Caki2 (cell line): Measurements from ENCODE around the gene KCNK15. TPM values are rescaled to one million over a fixed set of nuclear protein-coding genes. Genes with fewer than 3 reads are reported as not detected.

Experiments
- DNase-seq: peaks from one replicate; pipeline ENCODE4 v3.0.0-alpha.2; 2015; ENCODE audit warnings: low read depth
- in situ Hi-C: cut with HindIII; loops from 2 replicates; pipeline ENCODE4 v1.10.0; 2016; ENCODE audit warnings: low sequenced_read_pairs, low pct_unique_long_range_greater_than_20kb, mixed read lengths
- total RNA-seq: library from RNA; depleted of rRNA; stranded (reverse); fragments of >200 nt; shearing (Covaris generic); gene quantifications from 2 replicates; pipeline ENCODE4 v1.2.3, GENCODE V29; 2014; ENCODE audit warnings: low replicate concordance; rRNA removed

KCNK15 gene
- total RNA-seq, 1 experiment from 2014 or later = not detected

DNA sequence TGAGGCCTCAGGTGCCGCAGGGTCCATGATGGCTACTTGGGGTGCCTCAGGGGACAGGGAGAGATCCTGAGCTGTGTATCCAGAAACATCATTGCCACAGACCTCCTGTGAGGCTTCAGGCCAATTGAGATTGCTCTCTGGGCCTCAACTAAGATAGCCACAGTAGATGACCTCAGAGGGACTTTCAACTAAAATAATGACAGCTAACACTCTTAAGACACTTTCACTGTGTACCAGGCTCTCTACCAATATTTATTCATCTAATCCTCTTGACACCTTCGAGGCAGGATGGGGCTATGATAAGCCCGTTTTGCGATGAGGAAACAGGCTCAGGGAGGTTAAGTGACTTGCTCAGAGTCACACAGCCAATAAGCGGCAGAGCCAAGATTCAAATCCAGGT lies 54.0 kb downstream of the KCNK15 start:
- in situ Hi-C loops = no loop called here
- no peak for DNase-seq

DNA sequence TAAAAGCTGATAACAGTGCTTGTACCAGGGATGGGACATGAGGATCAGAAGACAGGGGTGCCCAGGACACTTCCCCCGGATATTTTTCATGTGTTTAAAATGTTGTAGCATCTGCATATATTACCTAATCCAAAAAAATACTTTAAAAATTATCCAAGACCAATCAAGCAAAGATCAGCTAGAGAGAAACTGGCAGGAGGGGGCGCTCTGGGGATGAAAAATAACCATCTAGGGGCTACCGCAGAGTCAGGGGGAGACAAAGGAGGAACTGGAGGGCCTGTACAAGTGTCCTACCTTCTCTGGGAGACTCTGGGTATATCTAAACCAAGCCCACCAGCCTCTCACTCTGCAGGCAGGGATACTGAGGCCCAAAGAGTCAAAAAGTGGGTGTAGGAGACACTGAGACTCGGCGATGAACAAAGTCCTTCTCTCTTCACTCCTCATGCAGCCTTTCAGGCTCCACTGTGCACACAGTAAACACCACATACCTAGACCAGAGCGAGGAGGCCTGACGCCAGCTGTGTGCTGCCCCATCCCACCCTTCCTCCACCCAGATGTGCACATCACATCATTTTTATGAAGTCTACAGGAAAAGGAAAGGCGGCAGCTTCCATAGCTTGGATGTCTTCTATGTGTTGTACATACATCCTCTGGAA lies 54.9 kb downstream of the KCNK15 start:
- in situ Hi-C loops = no loop called here
- DNase-seq = no peak

Other genes with a start within 250 kb of the KCNK15 start
- 59.5 and 60.8 TPM in 2 replicates for gene SERINC3, start 223.8 kb upstream of the KCNK15 start, total RNA-seq
- 38.5 and 58.1 TPM in 2 replicates for gene PKIG, start 163.3 kb upstream of the KCNK15 start, total RNA-seq
- 33.6 and 102 TPM in 2 replicates for gene ADA, start 94.2 kb upstream of the KCNK15 start, total RNA-seq
- 39.7 and 55.7 TPM in 2 replicates for gene CCN5, start 30.5 kb upstream of the KCNK15 start, total RNA-seq
- gene RIMS4, start 64.7 kb downstream of the KCNK15 start, total RNA-seq = not detected in 2 replicates
- 105 and 115 TPM in 2 replicates for gene YWHAB, start 139.8 kb downstream of the KCNK15 start, total RNA-seq
- 6.1 and 10.3 TPM in 2 replicates for gene PABPC1L, start 164.2 kb downstream of the KCNK15 start, total RNA-seq
- gene TOMM34, start 214.5 kb downstream of the KCNK15 start, total RNA-seq = 42.3 and 48.0 TPM in 2 replicates
- gene STK4, start 220.6 kb downstream of the KCNK15 start, total RNA-seq = 4.2 and 6.9 TPM in 2 replicates